ENCODE results near the gene CHRM2.

The CHRM2 gene

GRCh38 chr7:136938476-136938875 lies 70.0 kb downstream of the CHRM2 start:
- ATAC-seq (ENCODE audit: low read depth) (no peak), DNase-seq (ENCODE audit: low spot score) (no peak)
- no peaks in the 10 kb centered on the region for H3K4me1 ChIP-seq (ENCODE audit: insufficient read depth, poor library complexity, severe bottlenecking)
- H3K9me3 ChIP-seq (ENCODE audit: severe bottlenecking), result peaks cover 2% of the 10 kb centered on the region
- peaks cover 3% of the 10 kb centered on the region for H3K27me3 ChIP-seq (ENCODE audit: insufficient read depth, poor library complexity, severe bottlenecking)
- no peaks in the 10 kb centered on the region for H3K36me3 ChIP-seq (ENCODE audit: low read depth)
- TF ChIP-seq CTCF (IDR thresholded peaks at IDR 0.05; ENCODE audit: poor library complexity, severe bottlenecking), result no peak
- no peak overlapping the region for H3K27ac ChIP-seq (ENCODE audit: poor library complexity, severe bottlenecking)
- H3K4me3 ChIP-seq (ENCODE audit: severe bottlenecking), result no peak overlapping the region

GRCh38 chr7:136940122-136940521 lies 71.7 kb downstream of the CHRM2 start:
- Histone ChIP-seq H3K36me3 (ENCODE audit: low read depth) (no peaks in the 10 kb centered on the region), H3K9me3 (ENCODE audit: severe bottlenecking) (no peaks in the 10 kb centered on the region), H3K27ac (ENCODE audit: poor library complexity, severe bottlenecking) (no peak overlapping the region), H3K4me3 (ENCODE audit: severe bottlenecking) (no peak overlapping the region), H3K27me3 (ENCODE audit: insufficient read depth, poor library complexity, severe bottlenecking) (peaks cover 3% of the 10 kb centered on the region), H3K4me1 (ENCODE audit: insufficient read depth, poor library complexity, severe bottlenecking) (no peaks in the 10 kb centered on the region)
- DNase-seq (ENCODE audit: low spot score) (no peak), ATAC-seq (ENCODE audit: low read depth) (no peak)
- no peak for TF ChIP-seq CTCF (IDR thresholded peaks at IDR 0.05; ENCODE audit: poor library complexity, severe bottlenecking)

- peaks cover 3% of the 10 kb centered on the region for H3K27me3 ChIP-seq (ENCODE audit: insufficient read depth, poor library complexity, severe bottlenecking)
- H3K4me3 ChIP-seq (ENCODE audit: severe bottlenecking), result no peak overlapping the region
- DNase-seq (ENCODE audit: low spot score) (no peak), ATAC-seq (ENCODE audit: low read depth) (no peak)
- no peak overlapping the region for H3K27ac ChIP-seq (ENCODE audit: poor library complexity, severe bottlenecking)
- no peaks in the 10 kb centered on the region for H3K36me3 ChIP-seq (ENCODE audit: low read depth)
- no peaks in the 10 kb centered on the region for H3K4me1 ChIP-seq (ENCODE audit: insufficient read depth, poor library complexity, severe bottlenecking)
- TF ChIP-seq CTCF (IDR thresholded peaks at IDR 0.05; ENCODE audit: poor library complexity, severe bottlenecking), result no peak
- no peaks in the 10 kb centered on the region for H3K9me3 ChIP-seq (ENCODE audit: severe bottlenecking)
These were observed 72.5 kb downstream of the CHRM2 start for GRCh38 chr7:136940917-136941316.

- no peak for ATAC-seq (ENCODE audit: low read depth)
- no peak overlapping the region for H3K27ac ChIP-seq (ENCODE audit: poor library complexity, severe bottlenecking)
- no peak for TF ChIP-seq CTCF (IDR thresholded peaks at IDR 0.05; ENCODE audit: poor library complexity, severe bottlenecking)
- no peak for DNase-seq (ENCODE audit: low spot score)
- no peaks in the 10 kb centered on the region for H3K36me3 ChIP-seq (ENCODE audit: low read depth)
- H3K4me3 ChIP-seq (ENCODE audit: severe bottlenecking), result no peak overlapping the region
- no peaks in the 10 kb centered on the region for H3K27me3 ChIP-seq (ENCODE audit: insufficient read depth, poor library complexity, severe bottlenecking)
- H3K4me1 ChIP-seq (ENCODE audit: insufficient read depth, poor library complexity, severe bottlenecking), result no peaks in the 10 kb centered on the region
- no peaks in the 10 kb centered on the region for H3K9me3 ChIP-seq (ENCODE audit: severe bottlenecking)
These were observed 73.4 kb downstream of the CHRM2 start for GRCh38 chr7:136941816-136942215.

- no peak overlapping the region for H3K27ac ChIP-seq (ENCODE audit: poor library complexity, severe bottlenecking)
- no peaks in the 10 kb centered on the region for H3K27me3 ChIP-seq (ENCODE audit: insufficient read depth, poor library complexity, severe bottlenecking)
- no peaks in the 10 kb centered on the region for H3K4me1 ChIP-seq (ENCODE audit: insufficient read depth, poor library complexity, severe bottlenecking)
- no peak for TF ChIP-seq CTCF (IDR thresholded peaks at IDR 0.05; ENCODE audit: poor library complexity, severe bottlenecking)
- H3K9me3 ChIP-seq (ENCODE audit: severe bottlenecking), result no peaks in the 10 kb centered on the region
- no peak overlapping the region for H3K4me3 ChIP-seq (ENCODE audit: severe bottlenecking)
- DNase-seq (ENCODE audit: low spot score) (no peak), ATAC-seq (ENCODE audit: low read depth) (no peak)
- no peaks in the 10 kb centered on the region for H3K36me3 ChIP-seq (ENCODE audit: low read depth)
These were observed 73.9 kb downstream of the CHRM2 start for GRCh38 chr7:136942401-136942800.
